Measurements from ENCODE around the gene ESYT1. TPM values are rescaled to one million over a fixed set of nuclear protein-coding genes. Genes with fewer than 3 reads are reported as not detected.

ESYT1 gene
- total and polyA plus RNA-seq, 2 donors (not counting 3 experiments of a cell fraction or from before 2014, with no cell fraction given): 161 to 234 TPM

DNA sequence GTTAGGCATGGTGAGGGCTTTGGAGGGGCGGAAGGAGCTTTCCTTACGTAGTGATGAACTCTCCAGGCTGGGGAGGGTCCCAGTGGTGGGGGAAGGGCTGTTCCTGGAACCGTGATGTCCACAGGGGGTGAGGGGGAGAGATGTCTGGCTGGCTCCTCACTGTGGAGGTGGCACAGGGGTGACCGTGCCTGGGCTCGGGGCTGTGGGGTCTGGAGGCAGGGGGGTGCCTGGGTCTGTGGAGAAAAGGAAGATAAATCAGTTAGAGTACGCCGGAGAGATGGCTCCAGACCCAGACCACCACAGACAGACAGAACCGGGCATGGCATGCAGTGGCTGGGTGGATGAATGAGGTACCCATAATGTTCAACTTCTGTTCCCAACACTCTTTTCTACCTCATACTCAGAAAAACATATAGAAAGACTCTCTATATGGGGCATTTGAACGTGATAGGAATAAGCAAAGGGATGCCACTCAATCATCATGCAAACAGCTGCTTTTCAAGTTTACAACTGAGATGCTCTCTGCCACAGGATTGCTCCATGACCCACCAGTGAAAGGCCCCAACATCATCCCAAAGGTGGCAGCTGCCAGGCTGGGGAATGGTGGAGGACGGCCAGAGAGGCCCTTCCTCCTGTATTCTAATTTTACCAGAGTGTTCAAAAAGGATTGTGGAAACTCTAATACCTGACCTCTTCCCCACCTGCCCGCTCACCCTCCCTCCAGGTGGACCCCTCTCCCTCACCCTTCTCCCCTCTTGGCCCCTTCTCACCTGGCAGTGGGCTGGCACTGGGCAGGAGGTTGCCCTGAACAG is 35.7 kb downstream of the ESYT1 start:
- Histone ChIP-seq H2AFZ (ENCODE audit: low read depth, low read length) (no peak overlapping the region), H3K36me3 (ENCODE audit: control insufficient read depth in 2 of 2, extremely low read depth in 1 of 2, insufficient read depth in 2 of 2, low read length in 2 of 2) (peaks cover 24 to 46% of the 10 kb centered on the region in 2 experiments), H3K9me3 (replicated peaks; ENCODE audit: control insufficient read depth, insufficient read depth, low read length) (no peaks in the 10 kb centered on the region), H3K4me3 (replicated peaks in 1 of 3; ENCODE audit: insufficient read depth in 1 of 3, low read depth in 1 of 3, low read length in 3 of 3) (no peak overlapping the region), H3K79me2 (ENCODE audit: control insufficient read depth, insufficient read depth, low read length) (peaks cover 27% of the 10 kb centered on the region), H3K9ac (replicated peaks; ENCODE audit: extremely low read depth, insufficient read depth, low read length) (no peak overlapping the region), H3K4me2 (ENCODE audit: insufficient read depth, low read length) (no peak overlapping the region), H4K20me1 (replicated peaks; ENCODE audit: control insufficient read depth, extremely low read depth, insufficient read depth, low read length) (no peaks in the 10 kb centered on the region), H3K27ac (ENCODE audit: insufficient read depth, low read depth, low read length) (no peak overlapping the region), H3K9me1 (replicated peaks; ENCODE audit: control insufficient read depth, extremely low read depth, insufficient read depth, low read length) (no peaks in the 10 kb centered on the region), H3K4me1 (ENCODE audit: control insufficient read depth, extremely low read depth, insufficient read depth, low read length) (peaks cover 17% of the 10 kb centered on the region), H3K27me3 (ENCODE audit: control insufficient read depth in 2 of 2, insufficient read depth in 2 of 2, low read length in 2 of 2) (no peaks in the 10 kb centered on the region)
- TF ChIP-seq POLR2AphosphoS5 (IDR thresholded peaks at IDR 0.05; ENCODE audit: insufficient read depth, low read depth, low read length): peak; percentile 65
- no peak for TF ChIP-seq FOS (IDR thresholded peaks at IDR 0.05; ENCODE audit: borderline replicate concordance, insufficient read depth, low read length)
- TF ChIP-seq, protein P1, sequence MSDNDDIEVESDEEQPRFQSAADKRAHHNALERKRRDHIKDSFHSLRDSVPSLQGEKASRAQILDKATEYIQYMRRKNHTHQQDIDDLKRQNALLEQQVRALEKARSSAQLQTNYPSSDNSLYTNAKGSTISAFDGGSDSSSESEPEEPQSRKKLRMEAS (IDR thresholded peaks at IDR 0.05; ENCODE audit: insufficient read depth, insufficient read length): no peak
- TF ChIP-seq MYC (IDR thresholded peaks at IDR 0.05; ENCODE audit: low read depth, low read length): no peak
- no peak for TF ChIP-seq EZH2 (IDR thresholded peaks at IDR 0.05; ENCODE audit: borderline replicate concordance, low read depth, low read length, severe bottlenecking)
- TF ChIP-seq POLR2A (IDR thresholded peaks at IDR 0.05; ENCODE audit: low read depth, low read length): peak; percentile 82
- TF ChIP-seq, protein P2, sequence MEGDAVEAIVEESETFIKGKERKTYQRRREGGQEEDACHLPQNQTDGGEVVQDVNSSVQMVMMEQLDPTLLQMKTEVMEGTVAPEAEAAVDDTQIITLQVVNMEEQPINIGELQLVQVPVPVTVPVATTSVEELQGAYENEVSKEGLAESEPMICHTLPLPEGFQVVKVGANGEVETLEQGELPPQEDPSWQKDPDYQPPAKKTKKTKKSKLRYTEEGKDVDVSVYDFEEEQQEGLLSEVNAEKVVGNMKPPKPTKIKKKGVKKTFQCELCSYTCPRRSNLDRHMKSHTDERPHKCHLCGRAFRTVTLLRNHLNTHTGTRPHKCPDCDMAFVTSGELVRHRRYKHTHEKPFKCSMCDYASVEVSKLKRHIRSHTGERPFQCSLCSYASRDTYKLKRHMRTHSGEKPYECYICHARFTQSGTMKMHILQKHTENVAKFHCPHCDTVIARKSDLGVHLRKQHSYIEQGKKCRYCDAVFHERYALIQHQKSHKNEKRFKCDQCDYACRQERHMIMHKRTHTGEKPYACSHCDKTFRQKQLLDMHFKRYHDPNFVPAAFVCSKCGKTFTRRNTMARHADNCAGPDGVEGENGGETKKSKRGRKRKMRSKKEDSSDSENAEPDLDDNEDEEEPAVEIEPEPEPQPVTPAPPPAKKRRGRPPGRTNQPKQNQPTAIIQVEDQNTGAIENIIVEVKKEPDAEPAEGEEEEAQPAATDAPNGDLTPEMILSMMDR (IDR thresholded peaks at IDR 0.05; ENCODE audit: extremely low read depth in 1 of 2, insufficient read depth in 1 of 2, low read depth in 1 of 2, low read length in 2 of 2): no peak
- no peak for TF ChIP-seq GATA2 (IDR thresholded peaks at IDR 0.05; ENCODE audit: insufficient read depth, insufficient read length, low read depth, low read length)
- dilution Hi-C loops (cut with MboI; ENCODE audit: extremely low pct_ligation_motif_present, low sequenced_read_pairs) (no loop called here), intact Hi-C loops (cut with micrococcal nuclease) (no loop called here)
- DNase-seq (ENCODE audit: low read depth, low spot score): no peak
- POLR2A ChIA-PET: interaction anchor here (0.8 to 3.9 kb wide), 8 partner anchors 8 to 46 kb away, joined by 3 to 23 read pairs (median 6); partner anchors contain the start of genes ESYT1, SMARCC2 and ZC3H10
- BruUV-seq (replicated peaks): no TSS peak
- FAIRE-seq: no peak
- CTCF ChIA-PET: interaction anchor here (1.2 to 3.3 kb wide), 6 partner anchors 12 to 45 kb away, joined by 3 to 16 read pairs (median 10); partner anchors contain the start of genes ESYT1, SMARCC2 and ZC3H10
